GM12891 (cell line): ENCODE data around the gene SH2D3C.

Source experiments
- DNase-seq: peaks from one replicate; pipeline ENCODE4 v3.0.0; 2011; ENCODE audit warnings: low spot score; ENCODE audit not compliant: insufficient read length
- FAIRE-seq: peaks from 2 replicates; lab custom pipeline; 2011; peaks lifted over from hg19 to GRCh38; lab: Jason Lieb, UNC
- PAX5 ChIP-seq: IDR thresholded peaks from 2 replicates; pipeline ENCODE4 v1.6.1; 2011; ENCODE audit warnings: low read length, moderate library complexity, mild to moderate bottlenecking; ENCODE audit not compliant: insufficient read depth, severe bottlenecking
- POLR2A ChIP-seq: IDR thresholded peaks from 2 replicates; pipeline ENCODE4 v1.6.1; 2011; ENCODE audit warnings: low read depth, low read length, control low read depth
- POLR2AphosphoS5 ChIP-seq: IDR thresholded peaks from 2 replicates; pipeline ENCODE4 v1.6.1; 2011; ENCODE audit warnings: low read depth, low read length, control low read depth
- POU2F2 ChIP-seq: IDR thresholded peaks from 2 replicates; pipeline ENCODE4 v1.6.1; 2011; ENCODE audit warnings: low read depth, mild to moderate bottlenecking, control low read depth, low read length, moderate library complexity
- SPI1 ChIP-seq: IDR thresholded peaks from 2 replicates; pipeline ENCODE4 v1.6.1; 2011; ENCODE audit warnings: low read depth, low read length, control low read depth
- TAF1 ChIP-seq: IDR thresholded peaks from 2 replicates; pipeline ENCODE4 v1.6.1; 2011; ENCODE audit warnings: low read depth, low read length, control low read depth

SH2D3C gene

GRCh38 chr9:127808347-127809001 is 30.0 kb upstream of the SH2D3C start:
- no peak for TF ChIP-seq POLR2AphosphoS5
- TF ChIP-seq SPI1: no peak
- no peak for TF ChIP-seq TAF1
- no peak for TF ChIP-seq PAX5
- TF ChIP-seq POLR2A: no peak
- no peak for TF ChIP-seq POU2F2
- DNase-seq (no peak), FAIRE-seq (no peak)

- TF ChIP-seq PAX5 (no peak), TAF1 (no peak), SPI1 (no peak), POLR2A (0 out of 2 replicates have a peak, but pooled peaks have one; percentile 5), POU2F2 (no peak), POLR2AphosphoS5 (no peak)
- FAIRE-seq: no peak
- DNase-seq: no peak
Observed at GRCh38 chr9:127806871-127807270, 28.4 kb upstream of the SH2D3C start.

- TF ChIP-seq PAX5 (no peak), SPI1 (no peak), TAF1 (no peak), POU2F2 (no peak)
- DNase-seq: no peak
- FAIRE-seq: no peak
Observed at GRCh38 chr9:127805620-127806019, 27.2 kb upstream of the SH2D3C start.

- FAIRE-seq (peak; percentile 72), DNase-seq (no peak)
- TF ChIP-seq POLR2A: peak; percentile 44; the same call in 1 of the 2 replicates
- TF ChIP-seq POU2F2: no peak
- no peak for TF ChIP-seq TAF1
- TF ChIP-seq POLR2AphosphoS5: no peak
- TF ChIP-seq SPI1: no peak
Observed at GRCh38 chr9:127803507-127804352, 25.3 kb upstream of the SH2D3C start.

- DNase-seq: peak; percentile 94
- TF ChIP-seq POLR2AphosphoS5 (peak; percentile 62; the same call in 1 of the 2 replicates), POLR2A (peak; percentile 72; the same call in 1 of the 2 replicates), TAF1 (peak; percentile 20; the same call in 1 of the 2 replicates), SPI1 (no peak), POU2F2 (no peak; the same call in 1 of the 2 replicates), PAX5 (no peak)
- peak; percentile 93 for FAIRE-seq
Observed at GRCh38 chr9:127802576-127803443, 24.3 kb upstream of the SH2D3C start, which contains the start of gene FPGS. Gene FPGS (plus strand): TSS chr9:127802882. CDS start chr9:127802925, 43 bp downstream.

GRCh38 chr9:127801955-127802575 is 23.6 kb upstream of the SH2D3C start:
- no peak for FAIRE-seq
- no peak for TF ChIP-seq POU2F2
- no peak for TF ChIP-seq TAF1
- TF ChIP-seq POLR2AphosphoS5: no peak
- no peak for TF ChIP-seq SPI1
- no peak for DNase-seq

GRCh38 chr9:127796852-127797370 is 18.4 kb upstream of the SH2D3C start:
- FAIRE-seq (no peak), DNase-seq (no peak)
- TF ChIP-seq SPI1: no peak

- TF ChIP-seq TAF1 (no peak), POLR2AphosphoS5 (no peak; the same call in 1 of the 2 replicates), POLR2A (peak; percentile 28; the same call in 1 of the 2 replicates), SPI1 (no peak), POU2F2 (no peak)
- DNase-seq (no peak), FAIRE-seq (no peak)
Observed at GRCh38 chr9:127796225-127796813, 17.9 kb upstream of the SH2D3C start.
